HK-2 (cell line): ENCODE measurements around the gene ZNF213.
A peak's percentile ranks its signal among the peaks of the same experiment; 100 is the strongest.
"Not testable (repeated sequence)": the region's sequence is repeated elsewhere in the genome, so short reads cannot be mapped to it uniquely, and the experiment has no call there.

Experiments used
- DNase-seq: peaks from one replicate; pipeline ENCODE4 v3.0.0-alpha.2; 2018; ENCODE audit not compliant: unreplicated experiment

Gene ZNF213

GRCh38 chr16:3170440-3171180, 35.8 kb downstream of the ZNF213 start:
- DNase-seq = no peak

GRCh38 chr16:3171181-3171854, 36.5 kb downstream of the ZNF213 start:
- DNase-seq = no peak

GRCh38 chr16:3171855-3172593, 37.2 kb downstream of the ZNF213 start:
- DNase-seq = peak; percentile 62

GRCh38 chr16:3173892-3174617, 39.2 kb downstream of the ZNF213 start:
- DNase-seq = peak; percentile 51

GRCh38 chr16:3174618-3175148, 39.9 kb downstream of the ZNF213 start:
- no peak for DNase-seq

- DNase-seq = peak; percentile 77
These were observed 40.6 kb downstream of the ZNF213 start for GRCh38 chr16:3175157-3176093.

GRCh38 chr16:3179651-3180050, 44.8 kb downstream of the ZNF213 start:
- DNase-seq = no peak

- DNase-seq = no peak
These were observed 45.6 kb downstream of the ZNF213 start for GRCh38 chr16:3180445-3180878.

GRCh38 chr16:3182293-3182607, 47.4 kb downstream of the ZNF213 start:
- DNase-seq = not testable (repeated sequence)

- DNase-seq = peak; percentile 86
These were observed 48.0 kb downstream of the ZNF213 start for GRCh38 chr16:3182608-3183444.

GRCh38 chr16:3183445-3184139, 48.8 kb downstream of the ZNF213 start:
- DNase-seq = peak; percentile 22

- no peak for DNase-seq
These were observed 52.3 kb downstream of the ZNF213 start for GRCh38 chr16:3186946-3187690.

GRCh38 chr16:3187798-3188674, 53.2 kb downstream of the ZNF213 start, which contains the start of gene OR1F1:
TSS of gene OR1F1 (plus strand) at chr16:3188204.
- DNase-seq = peak; percentile 46

- DNase-seq = no peak
These were observed 53.8 kb downstream of the ZNF213 start for GRCh38 chr16:3188675-3188924.

GRCh38 chr16:3188925-3189825, 54.3 kb downstream of the ZNF213 start:
- peak; percentile 78 for DNase-seq

- no peak for DNase-seq
These were observed 55.0 kb downstream of the ZNF213 start for GRCh38 chr16:3189869-3190268.

GRCh38 chr16:3190949-3191353, 56.1 kb downstream of the ZNF213 start:
- no peak for DNase-seq
